ENCODE data around the gene SLC2A9. TPM values are rescaled to one million over a fixed set of nuclear protein-coding genes. Genes with fewer than 3 reads are reported as not detected.

The SLC2A9 gene
- total RNA-seq, 1 donor from 2014 or later = 3.6 TPM

DNA sequence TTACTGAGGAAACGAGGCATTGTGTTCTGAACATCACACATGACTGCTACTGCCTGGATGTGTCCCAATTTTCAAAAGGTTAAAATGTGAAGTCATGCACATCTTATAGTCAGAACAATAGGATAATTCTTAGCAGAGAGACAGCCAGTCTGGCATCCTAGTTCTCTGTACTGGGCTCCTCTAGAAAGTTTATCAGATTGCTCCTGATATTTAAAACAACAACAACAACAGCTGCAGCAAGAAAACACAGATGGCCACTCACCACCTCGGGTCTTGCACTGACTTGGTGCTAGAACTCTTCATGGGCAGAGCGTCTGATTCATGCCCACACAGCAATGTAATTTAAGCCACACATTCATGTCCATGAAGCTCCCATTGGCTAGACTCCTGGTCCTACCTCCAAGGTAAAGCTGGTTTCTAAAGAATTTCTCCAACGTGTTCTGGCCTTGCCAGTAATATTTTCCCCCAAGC is 33.3 kb upstream of the SLC2A9 start:
- H3K4me3 ChIP-seq (ENCODE audit: low read depth, low read length) = no peak overlapping the region
- H3K27me3 ChIP-seq (ENCODE audit: control insufficient read depth, insufficient read depth, low read length) = no peaks in the 10 kb centered on the region
- TF ChIP-seq, protein P1, sequence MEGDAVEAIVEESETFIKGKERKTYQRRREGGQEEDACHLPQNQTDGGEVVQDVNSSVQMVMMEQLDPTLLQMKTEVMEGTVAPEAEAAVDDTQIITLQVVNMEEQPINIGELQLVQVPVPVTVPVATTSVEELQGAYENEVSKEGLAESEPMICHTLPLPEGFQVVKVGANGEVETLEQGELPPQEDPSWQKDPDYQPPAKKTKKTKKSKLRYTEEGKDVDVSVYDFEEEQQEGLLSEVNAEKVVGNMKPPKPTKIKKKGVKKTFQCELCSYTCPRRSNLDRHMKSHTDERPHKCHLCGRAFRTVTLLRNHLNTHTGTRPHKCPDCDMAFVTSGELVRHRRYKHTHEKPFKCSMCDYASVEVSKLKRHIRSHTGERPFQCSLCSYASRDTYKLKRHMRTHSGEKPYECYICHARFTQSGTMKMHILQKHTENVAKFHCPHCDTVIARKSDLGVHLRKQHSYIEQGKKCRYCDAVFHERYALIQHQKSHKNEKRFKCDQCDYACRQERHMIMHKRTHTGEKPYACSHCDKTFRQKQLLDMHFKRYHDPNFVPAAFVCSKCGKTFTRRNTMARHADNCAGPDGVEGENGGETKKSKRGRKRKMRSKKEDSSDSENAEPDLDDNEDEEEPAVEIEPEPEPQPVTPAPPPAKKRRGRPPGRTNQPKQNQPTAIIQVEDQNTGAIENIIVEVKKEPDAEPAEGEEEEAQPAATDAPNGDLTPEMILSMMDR (IDR thresholded peaks at IDR 0.05; ENCODE audit: insufficient read depth, low read length, poor library complexity, severe bottlenecking) = no peak
- no peaks in the 10 kb centered on the region for H3K36me3 ChIP-seq (ENCODE audit: control insufficient read depth, insufficient read depth, low read length)
- no peak for DNase-seq (ENCODE audit: low read depth)

DNA sequence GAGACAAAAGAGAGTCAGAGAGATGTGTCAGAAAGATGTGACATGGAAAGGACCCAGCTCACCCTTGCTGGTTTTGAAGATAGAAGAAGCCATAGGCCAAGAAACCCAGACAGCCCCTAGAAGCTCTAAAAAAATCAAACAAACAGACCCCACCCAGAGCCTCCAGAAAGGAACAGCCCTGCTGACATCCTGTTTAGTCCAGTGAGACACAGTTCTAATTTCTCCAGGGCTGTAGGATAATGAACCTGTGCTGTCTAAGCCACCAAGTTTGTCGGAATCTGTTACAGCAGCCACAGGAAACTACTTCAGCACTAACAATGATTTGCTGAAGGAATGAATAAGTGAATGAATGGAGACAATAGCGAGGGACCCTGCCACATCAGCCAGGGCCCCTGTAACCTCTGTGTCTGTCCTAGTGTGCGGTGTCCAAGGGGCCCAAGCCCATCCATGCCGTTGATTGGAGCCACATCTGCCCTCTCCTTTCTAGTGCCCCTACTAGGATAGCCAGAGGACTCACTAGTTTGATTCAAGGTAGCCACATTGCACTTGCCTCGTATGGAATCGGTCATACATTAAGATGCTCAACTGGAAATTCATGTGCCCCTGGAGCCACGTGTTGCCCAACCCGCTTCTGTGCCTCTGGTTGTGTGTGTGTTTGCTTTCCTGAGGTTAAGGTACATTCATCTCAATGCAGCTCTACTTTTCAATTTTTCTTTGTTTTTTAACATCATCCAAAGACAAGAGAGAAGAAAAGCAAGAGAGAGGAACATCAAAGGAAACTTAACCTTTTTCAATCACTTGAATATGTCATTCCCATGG is 32.5 kb upstream of the SLC2A9 start:
- TF ChIP-seq, protein P1 (IDR thresholded peaks at IDR 0.05; ENCODE audit: insufficient read depth, low read length, poor library complexity, severe bottlenecking) = no peak
- no peak for DNase-seq (ENCODE audit: low read depth)
- Histone ChIP-seq H3K36me3 (ENCODE audit: control insufficient read depth, insufficient read depth, low read length) (no peaks in the 10 kb centered on the region), H3K27me3 (ENCODE audit: control insufficient read depth, insufficient read depth, low read length) (no peaks in the 10 kb centered on the region), H3K4me3 (ENCODE audit: low read depth, low read length) (no peak overlapping the region)

DNA sequence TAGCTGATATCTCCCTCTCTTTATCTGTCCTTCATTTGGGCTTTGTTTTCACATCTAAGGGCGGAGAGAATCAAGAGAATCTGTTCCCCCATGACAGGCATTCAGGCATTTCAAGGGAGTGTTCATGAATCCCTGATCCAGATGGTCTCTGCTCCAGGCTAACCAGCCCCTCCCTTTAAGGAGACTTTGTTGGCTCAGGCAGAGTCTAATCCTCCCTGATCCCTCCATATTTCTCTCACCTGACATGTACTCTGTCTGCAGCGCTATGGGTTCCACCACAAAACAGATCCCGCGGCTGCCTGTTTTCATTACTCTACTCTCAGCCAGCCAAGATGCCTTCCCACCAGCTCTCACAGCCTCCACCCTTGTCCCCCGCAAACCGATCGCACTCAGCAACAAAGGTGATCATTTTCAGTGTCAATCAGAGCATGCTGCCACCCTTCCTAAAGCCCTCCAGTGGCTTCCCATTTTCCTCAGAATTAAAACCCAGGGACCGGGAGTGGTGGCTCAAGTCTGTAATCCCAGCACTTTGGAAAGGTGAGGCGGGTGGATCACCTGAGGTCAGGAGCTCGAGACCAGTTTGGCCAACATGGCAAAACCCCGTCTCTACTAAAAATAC is 30.3 kb upstream of the SLC2A9 start:
- TF ChIP-seq, protein P1 (IDR thresholded peaks at IDR 0.05; ENCODE audit: insufficient read depth, low read length, poor library complexity, severe bottlenecking) = no peak
- Histone ChIP-seq H3K4me3 (ENCODE audit: low read depth, low read length) (no peak overlapping the region), H3K27me3 (ENCODE audit: control insufficient read depth, insufficient read depth, low read length) (no peaks in the 10 kb centered on the region), H3K36me3 (ENCODE audit: control insufficient read depth, insufficient read depth, low read length) (no peaks in the 10 kb centered on the region)
- DNase-seq (ENCODE audit: low read depth) = no peak

DNA sequence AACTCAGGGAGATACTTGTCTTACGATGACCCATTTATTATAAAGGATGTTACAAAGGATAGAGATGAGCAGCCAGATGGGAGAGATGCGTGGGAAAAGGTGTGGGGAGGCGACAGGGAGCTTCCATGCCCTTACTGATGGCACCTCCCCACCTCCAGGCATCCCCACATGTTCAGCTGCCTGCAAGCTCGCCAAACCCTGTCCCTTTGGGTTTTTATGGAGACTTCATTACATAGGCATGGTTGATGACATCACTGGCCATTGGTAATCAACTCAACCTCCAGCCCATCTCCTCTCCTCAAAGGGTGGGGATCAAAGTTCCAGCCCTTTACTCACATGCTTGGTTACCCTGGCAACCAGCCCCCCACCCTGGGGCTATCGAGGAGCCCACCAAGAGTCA is 29.4 kb upstream of the SLC2A9 start:
- Histone ChIP-seq H3K27me3 (ENCODE audit: control insufficient read depth, insufficient read depth, low read length) (no peaks in the 10 kb centered on the region), H3K4me3 (ENCODE audit: low read depth, low read length) (no peak overlapping the region), H3K36me3 (ENCODE audit: control insufficient read depth, insufficient read depth, low read length) (no peaks in the 10 kb centered on the region)
- no peak for DNase-seq (ENCODE audit: low read depth)
- TF ChIP-seq, protein P1 (IDR thresholded peaks at IDR 0.05; ENCODE audit: insufficient read depth, low read length, poor library complexity, severe bottlenecking) = no peak

DNA sequence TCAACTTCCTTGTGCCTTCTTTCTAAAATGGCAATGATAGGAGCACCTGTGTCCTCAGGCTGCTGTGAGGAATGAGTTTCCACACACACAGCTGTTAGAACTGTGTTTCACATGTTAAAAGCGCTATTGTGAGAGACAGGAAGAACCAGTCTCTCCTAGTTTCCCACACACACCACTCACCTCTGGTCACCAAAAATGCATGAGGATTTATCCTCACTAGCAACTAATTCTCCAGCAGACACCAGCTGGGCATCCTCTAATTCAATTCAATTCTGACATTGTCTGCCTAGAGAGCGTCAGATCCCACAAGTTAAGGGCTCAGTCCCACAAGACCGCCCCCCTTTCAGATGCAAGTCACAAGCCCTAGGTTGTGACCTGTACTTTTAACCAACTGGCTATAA is 29.0 kb upstream of the SLC2A9 start:
- H3K36me3 ChIP-seq (ENCODE audit: control insufficient read depth, insufficient read depth, low read length) = no peaks in the 10 kb centered on the region
- no peak overlapping the region for H3K4me3 ChIP-seq (ENCODE audit: low read depth, low read length)
- no peaks in the 10 kb centered on the region for H3K27me3 ChIP-seq (ENCODE audit: control insufficient read depth, insufficient read depth, low read length)
- TF ChIP-seq, protein P1 (IDR thresholded peaks at IDR 0.05; ENCODE audit: insufficient read depth, low read length, poor library complexity, severe bottlenecking) = no peak
- DNase-seq (ENCODE audit: low read depth) = no peak
